Activated T-cell treated with anti-CD3 and anti-CD28 coated beads for 24 hours (primary cell): ENCODE data around the gene ARHGEF28.

Experiments
- DNase-seq: peaks from one replicate; pipeline ENCODE4 v3.0.0-alpha.2; 2020; ENCODE audit warnings: low read depth

ARHGEF28 gene

GRCh38 chr5:73692166-73692640, 66.2 kb downstream of the ARHGEF28 start:
- DNase-seq = no peak

- DNase-seq = no peak
Observed at GRCh38 chr5:73692981-73693380, 67.0 kb downstream of the ARHGEF28 start.

- DNase-seq = no peak
Observed at GRCh38 chr5:73693573-73694061, 67.6 kb downstream of the ARHGEF28 start.

- no peak for DNase-seq
Observed at GRCh38 chr5:73694089-73694488, 68.1 kb downstream of the ARHGEF28 start.

- no peak for DNase-seq
Observed at GRCh38 chr5:73698011-73698410, 72.0 kb downstream of the ARHGEF28 start.

GRCh38 chr5:73701566-73701965, 75.6 kb downstream of the ARHGEF28 start:
- DNase-seq = no peak

- DNase-seq = no peak
Observed at GRCh38 chr5:73702534-73702933, 76.5 kb downstream of the ARHGEF28 start.

GRCh38 chr5:73702951-73703350, 77.0 kb downstream of the ARHGEF28 start:
- no peak for DNase-seq

GRCh38 chr5:73705364-73705763, 79.4 kb downstream of the ARHGEF28 start:
- no peak for DNase-seq

GRCh38 chr5:73706963-73707362, 81.0 kb downstream of the ARHGEF28 start:
- no peak for DNase-seq

GRCh38 chr5:73709536-73710129, 83.6 kb downstream of the ARHGEF28 start:
- DNase-seq = no peak

GRCh38 chr5:73716284-73716808, 90.3 kb downstream of the ARHGEF28 start:
- DNase-seq = no peak

GRCh38 chr5:73718762-73719161, 92.8 kb downstream of the ARHGEF28 start:
- no peak for DNase-seq

- DNase-seq = no peak
Observed at GRCh38 chr5:73719632-73720031, 93.6 kb downstream of the ARHGEF28 start.

GRCh38 chr5:73722231-73722630, 96.2 kb downstream of the ARHGEF28 start:
- DNase-seq = no peak

GRCh38 chr5:73726071-73726470, 100.1 kb downstream of the ARHGEF28 start:
- DNase-seq = no peak

- no peak for DNase-seq
Observed at GRCh38 chr5:73726606-73727231, 100.7 kb downstream of the ARHGEF28 start.

- DNase-seq = no peak
Observed at GRCh38 chr5:73727470-73727869, 101.5 kb downstream of the ARHGEF28 start.

- no peak for DNase-seq
Observed at GRCh38 chr5:73728493-73729273, 102.7 kb downstream of the ARHGEF28 start.

GRCh38 chr5:73729329-73729728, 103.3 kb downstream of the ARHGEF28 start:
- DNase-seq = no peak

GRCh38 chr5:73732045-73732444, 106.0 kb downstream of the ARHGEF28 start:
- DNase-seq = no peak

- no peak for DNase-seq
Observed at GRCh38 chr5:73733219-73733618, 107.2 kb downstream of the ARHGEF28 start.
